ENCODE data around the gene PPP4C. TPM values are rescaled to one million over a fixed set of nuclear protein-coding genes. Genes with fewer than 3 reads are reported as not detected.

Gene PPP4C
- total and polyA plus RNA-seq, 5 donors: 31.3 to 51.8 (median 36.7) TPM

GRCh38 chr16:30084096-30084815, 8.5 kb downstream of the PPP4C start:
- intact Hi-C loops (cut with DNase I): no loop called here
- no peak overlapping the region for H3K27ac ChIP-seq (ENCODE audit: low read length)
- WGBS: 78% methylated on average over 18 of the region's 18 CpGs

GRCh38 chr16:30084816-30085159, 9.0 kb downstream of the PPP4C start:
- ATAC-seq: peak; percentile 63 to 67
- 54% methylated on average over 17 of the region's 17 CpGs for WGBS
- DNase-seq: peak; percentile 83 to 91 (median 91)
- no peaks in the 10 kb centered on the region for H3K4me1 ChIP-seq (ENCODE audit: control insufficient read depth, insufficient read depth, low read length)
- H3K27ac ChIP-seq (ENCODE audit: low read length): no peak overlapping the region
- H3K27me3 ChIP-seq (ENCODE audit: control insufficient read depth, insufficient read depth): no peaks in the 10 kb centered on the region
- no peak overlapping the region for H3K4me3 ChIP-seq (ENCODE audit: low read length)
- intact Hi-C loops (cut with DNase I): no loop called here
- no peaks in the 10 kb centered on the region for H3K9me3 ChIP-seq (ENCODE audit: control insufficient read depth, low read length)

More at GRCh38 chr16:30084096-30084815, 8.5 kb downstream of the PPP4C start:
- H3K27me3 ChIP-seq (ENCODE audit: control insufficient read depth, insufficient read depth): no peaks in the 10 kb centered on the region
- no peaks in the 10 kb centered on the region for H3K9me3 ChIP-seq (ENCODE audit: control insufficient read depth, low read length)
- no peak overlapping the region for H3K4me3 ChIP-seq (ENCODE audit: low read length)
- peak; percentile 1 for ATAC-seq
- H3K4me1 ChIP-seq (ENCODE audit: control insufficient read depth, insufficient read depth, low read length): no peaks in the 10 kb centered on the region
- DNase-seq: peak in 2 of 3 donors; percentile 25 to 56

- Histone ChIP-seq H3K9me3 (ENCODE audit: control insufficient read depth, low read length) (no peaks in the 10 kb centered on the region), H3K4me1 (ENCODE audit: control insufficient read depth, insufficient read depth, low read length) (no peaks in the 10 kb centered on the region), H3K4me3 (ENCODE audit: low read length) (no peak overlapping the region), H3K27me3 (ENCODE audit: control insufficient read depth, insufficient read depth) (no peaks in the 10 kb centered on the region), H3K27ac (ENCODE audit: low read length) (peak overlapping the region; percentile 12)
- DNase-seq (peak; percentile 75 to 88 (median 87)), ATAC-seq (peak; percentile 53 to 70)
- intact Hi-C loops (cut with DNase I): no loop called here
- WGBS: 55% methylated on average over 3 of the region's 3 CpGs
These were observed 9.5 kb downstream of the PPP4C start for GRCh38 chr16:30085247-30085646.

GRCh38 chr16:30085820-30086219, 10.0 kb downstream of the PPP4C start:
- no peak overlapping the region for H3K27ac ChIP-seq (ENCODE audit: low read length)
- no peak overlapping the region for H3K4me3 ChIP-seq (ENCODE audit: low read length)
- 66% methylated on average over 6 of the region's 6 CpGs for WGBS
- ATAC-seq: no peak
- no peaks in the 10 kb centered on the region for H3K27me3 ChIP-seq (ENCODE audit: control insufficient read depth, insufficient read depth)
- intact Hi-C loops (cut with DNase I): no loop called here
- peak in 2 of 3 donors; percentile 46 to 62 for DNase-seq
- no peaks in the 10 kb centered on the region for H3K9me3 ChIP-seq (ENCODE audit: control insufficient read depth, low read length)
- H3K4me1 ChIP-seq (ENCODE audit: control insufficient read depth, insufficient read depth, low read length): no peaks in the 10 kb centered on the region

GRCh38 chr16:30086291-30087140, 10.7 kb downstream of the PPP4C start:
- no peaks in the 10 kb centered on the region for H3K27me3 ChIP-seq (ENCODE audit: control insufficient read depth, insufficient read depth)
- H3K4me1 ChIP-seq (ENCODE audit: control insufficient read depth, insufficient read depth, low read length): no peaks in the 10 kb centered on the region
- no peak for ATAC-seq
- H3K9me3 ChIP-seq (ENCODE audit: control insufficient read depth, low read length): no peaks in the 10 kb centered on the region
- DNase-seq: peak in 2 of 3 donors; percentile 51 to 53
- no peak overlapping the region for H3K27ac ChIP-seq (ENCODE audit: low read length)
- intact Hi-C loops (cut with DNase I): no loop called here
- H3K4me3 ChIP-seq (ENCODE audit: low read length): no peak overlapping the region
- 77% methylated on average over 27 of the region's 27 CpGs for WGBS

- H3K4me3 ChIP-seq (ENCODE audit: low read length): no peak overlapping the region
- no peaks in the 10 kb centered on the region for H3K9me3 ChIP-seq (ENCODE audit: control insufficient read depth, low read length)
- intact Hi-C loops (cut with DNase I): no loop called here
- H3K27me3 ChIP-seq (ENCODE audit: control insufficient read depth, insufficient read depth): no peaks in the 10 kb centered on the region
- no peak overlapping the region for H3K27ac ChIP-seq (ENCODE audit: low read length)
- no peaks in the 10 kb centered on the region for H3K4me1 ChIP-seq (ENCODE audit: control insufficient read depth, insufficient read depth, low read length)
- WGBS: 87% methylated on average over 11 of the region's 11 CpGs
- ATAC-seq (no peak), DNase-seq (peak in 2 of 3 donors; percentile 42 to 57)
These were observed 11.5 kb downstream of the PPP4C start for GRCh38 chr16:30087181-30087898.

- ATAC-seq: no peak
- H3K27ac ChIP-seq (ENCODE audit: low read length): no peak overlapping the region
- intact Hi-C loops (cut with DNase I): no loop called here
- no peaks in the 10 kb centered on the region for H3K4me1 ChIP-seq (ENCODE audit: control insufficient read depth, insufficient read depth, low read length)
- no peak overlapping the region for H3K4me3 ChIP-seq (ENCODE audit: low read length)
- 76% methylated on average over 10 of the region's 10 CpGs for WGBS
- H3K27me3 ChIP-seq (ENCODE audit: control insufficient read depth, insufficient read depth): no peaks in the 10 kb centered on the region
- no peaks in the 10 kb centered on the region for H3K9me3 ChIP-seq (ENCODE audit: control insufficient read depth, low read length)
- peak in 1 of 3 donors; percentile 46 for DNase-seq
These were observed 12.5 kb downstream of the PPP4C start for GRCh38 chr16:30088237-30088831.

- peak in 1 of 3 donors; percentile 53 for DNase-seq
These were observed 13.2 kb downstream of the PPP4C start for GRCh38 chr16:30088832-30089624.

GRCh38 chr16:30090610-30091331, 15.0 kb downstream of the PPP4C start:
- H3K27ac ChIP-seq (ENCODE audit: low read length): no peak overlapping the region
- peaks cover 2% of the 10 kb centered on the region for H3K4me1 ChIP-seq (ENCODE audit: control insufficient read depth, insufficient read depth, low read length)
- H3K4me3 ChIP-seq (ENCODE audit: low read length): no peak overlapping the region
- intact Hi-C loops (cut with DNase I): loop anchor here in 2 of 4 donors (5.0 to 10.0 kb wide), 2 partner anchors 48 to 304 kb away; partner anchors contain the start of gene ZNF48 (in 1 of the 2)
- ATAC-seq (no peak), DNase-seq (peak in 2 of 3 donors; percentile 65 to 70)
- no peaks in the 10 kb centered on the region for H3K9me3 ChIP-seq (ENCODE audit: control insufficient read depth, low read length)
- no peaks in the 10 kb centered on the region for H3K27me3 ChIP-seq (ENCODE audit: control insufficient read depth, insufficient read depth)
- WGBS: 71% methylated on average over 26 of the region's 26 CpGs

More at GRCh38 chr16:30088832-30089624, 13.2 kb downstream of the PPP4C start:
- Histone ChIP-seq H3K4me3 (ENCODE audit: low read length) (no peak overlapping the region), H3K4me1 (ENCODE audit: control insufficient read depth, insufficient read depth, low read length) (peaks cover 2% of the 10 kb centered on the region), H3K27ac (ENCODE audit: low read length) (no peak overlapping the region), H3K27me3 (ENCODE audit: control insufficient read depth, insufficient read depth) (no peaks in the 10 kb centered on the region), H3K9me3 (ENCODE audit: control insufficient read depth, low read length) (no peaks in the 10 kb centered on the region)
- 77% methylated on average over 22 of the region's 22 CpGs for WGBS
- intact Hi-C loops (cut with DNase I): no loop called here
- ATAC-seq: no peak

All from right cardiac atrium (tissue), 5 donors.